Upper lobe of right lung (tissue), 1 donor: ENCODE results near the gene TSGA10IP. TPM values are rescaled to one million over a fixed set of nuclear protein-coding genes. Genes with fewer than 3 reads are reported as not detected.

Experiments used
- ATAC-seq: fragments of 200-7000 bp; cut with Tn5 transposase; one replicate; pipeline ENCODE4 v1.9.1; 2020; ENCODE audit warnings: mild to moderate bottlenecking, moderate library complexity
- DNase-seq: peaks from one replicate; pipeline ENCODE4 v3.0.0-alpha.2; 2020
- H3K27ac ChIP-seq: fragments of 200-600 bp; one replicate; pipeline ENCODE4 v1.8.0; 2022
- H3K27me3 ChIP-seq: fragments of 200-600 bp; one replicate; pipeline ENCODE4 v1.8.0; 2022; ENCODE audit warnings: mild to moderate bottlenecking
- H3K36me3 ChIP-seq: fragments of 200-600 bp; one replicate; pipeline ENCODE4 v1.8.0; 2022
- H3K4me1 ChIP-seq: fragments of 200-600 bp; one replicate; pipeline ENCODE4 v1.8.0; 2022
- H3K4me3 ChIP-seq: fragments of 200-600 bp; one replicate; pipeline ENCODE4 v1.8.0; 2022; ENCODE audit warnings: mild to moderate bottlenecking
- H3K9me3 ChIP-seq: fragments of 200-600 bp; one replicate; pipeline ENCODE4 v1.8.0; 2022
- intact Hi-C: fragments of 100-400 bp; cut with DNase I; formaldehyde crosslinking; loops from one replicate; pipeline ENCODE4 v1.11.0; 2022
- total RNA-seq: library from RNA; stranded (reverse); fragmentation: NEBNext Ultra II Directional; extraction: Animal tissue kit (Norgen Biotek cat#: 25700); gene quantifications from one replicate; pipeline ENCODE4 v1.2.1, GENCODE V29; 2021
- TF ChIP-seq, protein P1 (sequence below): fragments of 200-600 bp; IDR thresholded peaks from one replicate; pipeline ENCODE4 v1.8.0; 2022; ENCODE audit warnings: antibody characterized with exemption
- donor health status: DM: no; HTN: yes; CAD: no; lungs with severe emphysema.

The TSGA10IP gene
- total RNA-seq, 1 donor from 2014 or later, result not detected

DNA sequence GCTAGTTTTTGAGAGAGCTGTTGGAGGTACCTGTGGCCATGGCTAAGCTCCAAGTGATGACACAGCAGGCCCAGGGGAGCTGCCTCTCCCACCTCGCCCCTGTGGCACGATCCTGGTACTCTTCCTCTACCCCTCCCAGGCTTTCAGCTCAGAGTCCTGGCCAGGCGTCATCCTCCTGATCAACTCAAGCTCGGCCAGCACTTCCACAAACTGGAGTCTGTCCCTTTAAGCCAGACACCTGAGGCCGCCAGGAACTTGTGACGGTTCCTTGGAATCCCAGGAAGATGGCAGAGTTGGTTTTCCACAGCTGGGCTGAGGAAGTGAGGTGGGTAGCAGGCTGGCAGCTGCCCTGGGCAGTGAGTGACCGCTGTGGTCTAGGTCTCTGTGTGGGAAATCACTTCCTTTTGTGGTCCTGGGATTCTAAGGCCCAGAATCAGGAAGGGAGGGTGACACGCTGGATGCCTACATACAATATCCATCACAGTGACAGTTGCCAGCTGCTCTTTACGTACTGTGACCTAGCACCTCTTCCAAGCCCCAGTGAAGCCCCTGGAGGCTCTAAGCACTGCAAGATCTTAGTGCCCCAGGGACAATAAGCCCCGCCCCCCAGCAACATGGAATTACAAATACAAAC, 63.3 kb downstream of the TSGA10IP start:
- Histone ChIP-seq H3K4me3 (no peak overlapping the region), H3K27ac (no peak overlapping the region), H3K4me1 (peaks cover 9% of the 10 kb centered on the region), H3K27me3 (peaks cover 18% of the 10 kb centered on the region), H3K36me3 (peaks cover 20% of the 10 kb centered on the region), H3K9me3 (no peaks in the 10 kb centered on the region)
- intact Hi-C loops, result no loop called here
- TF ChIP-seq, protein P1, sequence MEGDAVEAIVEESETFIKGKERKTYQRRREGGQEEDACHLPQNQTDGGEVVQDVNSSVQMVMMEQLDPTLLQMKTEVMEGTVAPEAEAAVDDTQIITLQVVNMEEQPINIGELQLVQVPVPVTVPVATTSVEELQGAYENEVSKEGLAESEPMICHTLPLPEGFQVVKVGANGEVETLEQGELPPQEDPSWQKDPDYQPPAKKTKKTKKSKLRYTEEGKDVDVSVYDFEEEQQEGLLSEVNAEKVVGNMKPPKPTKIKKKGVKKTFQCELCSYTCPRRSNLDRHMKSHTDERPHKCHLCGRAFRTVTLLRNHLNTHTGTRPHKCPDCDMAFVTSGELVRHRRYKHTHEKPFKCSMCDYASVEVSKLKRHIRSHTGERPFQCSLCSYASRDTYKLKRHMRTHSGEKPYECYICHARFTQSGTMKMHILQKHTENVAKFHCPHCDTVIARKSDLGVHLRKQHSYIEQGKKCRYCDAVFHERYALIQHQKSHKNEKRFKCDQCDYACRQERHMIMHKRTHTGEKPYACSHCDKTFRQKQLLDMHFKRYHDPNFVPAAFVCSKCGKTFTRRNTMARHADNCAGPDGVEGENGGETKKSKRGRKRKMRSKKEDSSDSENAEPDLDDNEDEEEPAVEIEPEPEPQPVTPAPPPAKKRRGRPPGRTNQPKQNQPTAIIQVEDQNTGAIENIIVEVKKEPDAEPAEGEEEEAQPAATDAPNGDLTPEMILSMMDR, result no peak
- ATAC-seq, result no peak
- DNase-seq, result no peak

Other genes with a start within 250 kb of the TSGA10IP start
- gene KAT5, start 233.2 kb upstream of the TSGA10IP start, total RNA-seq, result 77.5 TPM
- gene RNASEH2C, start 224.7 kb upstream of the TSGA10IP start, total RNA-seq, result 42.5 TPM
- gene AP5B1, start 164.5 kb upstream of the TSGA10IP start, total RNA-seq, result 35.6 TPM
- gene OVOL1, start 158.4 kb upstream of the TSGA10IP start, total RNA-seq, result 2.7 TPM
- gene SNX32, start 111.5 kb upstream of the TSGA10IP start, total RNA-seq, result not detected
- gene CFL1, start 87.3 kb upstream of the TSGA10IP start, total RNA-seq, result 608 TPM
- 49.4 TPM for gene MUS81, start 85.0 kb upstream of the TSGA10IP start, total RNA-seq
- gene EFEMP2, start 72.7 kb upstream of the TSGA10IP start, total RNA-seq, result 62.0 TPM
- gene CTSW, start 65.6 kb upstream of the TSGA10IP start, total RNA-seq, result 17.2 TPM
- 35.5 TPM for gene FIBP, start 57.0 kb upstream of the TSGA10IP start, total RNA-seq
- 36.4 TPM for gene CCDC85B, start 54.8 kb upstream of the TSGA10IP start, total RNA-seq
- gene FOSL1, start 45.1 kb upstream of the TSGA10IP start, total RNA-seq, result 3.9 TPM
- 34.7 TPM for gene C11orf68, start 26.4 kb upstream of the TSGA10IP start, total RNA-seq
- 62.8 TPM for gene DRAP1, start 26.1 kb upstream of the TSGA10IP start, total RNA-seq
- gene SART1, start 16.3 kb downstream of the TSGA10IP start, total RNA-seq, result 53.3 TPM
- 32.6 TPM for gene EIF1AD, start 56.7 kb downstream of the TSGA10IP start, total RNA-seq
- 167 TPM for gene BANF1, start 57.0 kb downstream of the TSGA10IP start, total RNA-seq
- gene CST6, start 66.5 kb downstream of the TSGA10IP start, total RNA-seq, result 23.7 TPM
- gene CATSPER1, start 81.0 kb downstream of the TSGA10IP start, total RNA-seq, result 3.4 TPM
- not detected for gene GAL3ST3, start 103.7 kb downstream of the TSGA10IP start, total RNA-seq
- gene SF3B2, start 106.9 kb downstream of the TSGA10IP start, total RNA-seq, result 149 TPM
- gene PACS1, start 124.8 kb downstream of the TSGA10IP start, total RNA-seq, result 55.9 TPM